ENCODE data around the gene ABLIM3.

Gene ABLIM3

GRCh38 chr5:149156435-149157083 lies 15.3 kb downstream of the ABLIM3 start:
- no peak for TF ChIP-seq ISL1 (CRISPR knock-in tag; IDR thresholded peaks at IDR 0.05)
- TF ChIP-seq ESRRG (CRISPR knock-in tag; IDR thresholded peaks at IDR 0.05): no peak
- no peak for TF ChIP-seq CSRNP3 (CRISPR knock-in tag; IDR thresholded peaks at IDR 0.05)
- TF ChIP-seq, protein P1, sequence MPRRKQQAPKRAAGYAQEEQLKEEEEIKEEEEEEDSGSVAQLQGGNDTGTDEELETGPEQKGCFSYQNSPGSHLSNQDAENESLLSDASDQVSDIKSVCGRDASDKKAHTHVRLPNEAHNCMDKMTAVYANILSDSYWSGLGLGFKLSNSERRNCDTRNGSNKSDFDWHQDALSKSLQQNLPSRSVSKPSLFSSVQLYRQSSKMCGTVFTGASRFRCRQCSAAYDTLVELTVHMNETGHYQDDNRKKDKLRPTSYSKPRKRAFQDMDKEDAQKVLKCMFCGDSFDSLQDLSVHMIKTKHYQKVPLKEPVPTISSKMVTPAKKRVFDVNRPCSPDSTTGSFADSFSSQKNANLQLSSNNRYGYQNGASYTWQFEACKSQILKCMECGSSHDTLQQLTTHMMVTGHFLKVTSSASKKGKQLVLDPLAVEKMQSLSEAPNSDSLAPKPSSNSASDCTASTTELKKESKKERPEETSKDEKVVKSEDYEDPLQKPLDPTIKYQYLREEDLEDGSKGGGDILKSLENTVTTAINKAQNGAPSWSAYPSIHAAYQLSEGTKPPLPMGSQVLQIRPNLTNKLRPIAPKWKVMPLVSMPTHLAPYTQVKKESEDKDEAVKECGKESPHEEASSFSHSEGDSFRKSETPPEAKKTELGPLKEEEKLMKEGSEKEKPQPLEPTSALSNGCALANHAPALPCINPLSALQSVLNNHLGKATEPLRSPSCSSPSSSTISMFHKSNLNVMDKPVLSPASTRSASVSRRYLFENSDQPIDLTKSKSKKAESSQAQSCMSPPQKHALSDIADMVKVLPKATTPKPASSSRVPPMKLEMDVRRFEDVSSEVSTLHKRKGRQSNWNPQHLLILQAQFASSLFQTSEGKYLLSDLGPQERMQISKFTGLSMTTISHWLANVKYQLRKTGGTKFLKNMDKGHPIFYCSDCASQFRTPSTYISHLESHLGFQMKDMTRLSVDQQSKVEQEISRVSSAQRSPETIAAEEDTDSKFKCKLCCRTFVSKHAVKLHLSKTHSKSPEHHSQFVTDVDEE (CRISPR knock-in tag; IDR thresholded peaks at IDR 0.05): no peak
- no peak for TF ChIP-seq ZFP30 (CRISPR knock-in tag; IDR thresholded peaks at IDR 0.05)
- no peak for TF ChIP-seq ZFP3 (CRISPR knock-in tag; IDR thresholded peaks at IDR 0.05)
- no peak for TF ChIP-seq POU6F1 (CRISPR knock-in tag; IDR thresholded peaks at IDR 0.05; ENCODE audit: borderline replicate concordance, low read depth)
- no peak for TF ChIP-seq CSDC2 (CRISPR knock-in tag; IDR thresholded peaks at IDR 0.05)
- no peak for ATAC-seq

- ATAC-seq: no peak
- TF ChIP-seq, protein P2, sequence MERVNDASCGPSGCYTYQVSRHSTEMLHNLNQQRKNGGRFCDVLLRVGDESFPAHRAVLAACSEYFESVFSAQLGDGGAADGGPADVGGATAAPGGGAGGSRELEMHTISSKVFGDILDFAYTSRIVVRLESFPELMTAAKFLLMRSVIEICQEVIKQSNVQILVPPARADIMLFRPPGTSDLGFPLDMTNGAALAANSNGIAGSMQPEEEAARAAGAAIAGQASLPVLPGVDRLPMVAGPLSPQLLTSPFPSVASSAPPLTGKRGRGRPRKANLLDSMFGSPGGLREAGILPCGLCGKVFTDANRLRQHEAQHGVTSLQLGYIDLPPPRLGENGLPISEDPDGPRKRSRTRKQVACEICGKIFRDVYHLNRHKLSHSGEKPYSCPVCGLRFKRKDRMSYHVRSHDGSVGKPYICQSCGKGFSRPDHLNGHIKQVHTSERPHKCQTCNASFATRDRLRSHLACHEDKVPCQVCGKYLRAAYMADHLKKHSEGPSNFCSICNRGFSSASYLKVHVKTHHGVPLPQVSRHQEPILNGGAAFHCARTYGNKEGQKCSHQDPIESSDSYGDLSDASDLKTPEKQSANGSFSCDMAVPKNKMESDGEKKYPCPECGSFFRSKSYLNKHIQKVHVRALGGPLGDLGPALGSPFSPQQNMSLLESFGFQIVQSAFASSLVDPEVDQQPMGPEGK (CRISPR knock-in tag; IDR thresholded peaks at IDR 0.05; ENCODE audit: borderline replicate concordance): no peak
- no peak for TF ChIP-seq ARNTL (CRISPR knock-in tag; IDR thresholded peaks at IDR 0.05; ENCODE audit: borderline replicate concordance, low read depth)
- no peak for TF ChIP-seq POU6F1 (CRISPR knock-in tag; IDR thresholded peaks at IDR 0.05; ENCODE audit: borderline replicate concordance, low read depth)
- TF ChIP-seq TCF4 (CRISPR knock-in tag; IDR thresholded peaks at IDR 0.05; ENCODE audit: borderline replicate concordance): no peak
- no peak for TF ChIP-seq ZNF70 (CRISPR knock-in tag; IDR thresholded peaks at IDR 0.05)
- TF ChIP-seq CSRNP3 (CRISPR knock-in tag; IDR thresholded peaks at IDR 0.05): no peak
- TF ChIP-seq ESRRG (CRISPR knock-in tag; IDR thresholded peaks at IDR 0.05): no peak
Measured at GRCh38 chr5:149157330-149157729, 16.0 kb downstream of the ABLIM3 start.

DNA sequence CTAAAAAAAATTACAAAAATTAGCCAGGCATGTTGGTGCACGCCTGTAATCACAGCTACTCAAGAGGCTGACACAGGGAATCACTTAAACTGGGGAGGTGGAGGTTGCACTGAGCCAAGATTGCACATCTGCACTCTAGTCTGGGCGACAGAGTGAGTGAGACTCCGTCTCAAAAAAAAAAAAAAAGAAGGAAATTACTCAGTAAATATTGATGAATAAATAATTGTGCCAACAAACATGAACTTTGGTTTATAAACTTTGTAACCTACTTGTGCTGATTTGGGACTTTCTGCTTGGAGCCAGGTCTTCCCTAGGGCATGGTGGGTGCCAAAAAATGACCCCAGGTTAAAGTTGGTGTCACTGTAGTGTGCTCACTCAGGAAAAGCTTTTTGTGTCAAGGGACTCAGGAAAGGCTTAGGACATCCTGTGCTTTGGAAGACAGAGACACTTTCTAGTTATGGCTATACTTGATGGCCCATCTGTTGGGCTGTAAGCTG lies 19.0 kb downstream of the ABLIM3 start:
- TF ChIP-seq, protein P1 (CRISPR knock-in tag; IDR thresholded peaks at IDR 0.05): no peak
- TF ChIP-seq ESRRG (CRISPR knock-in tag; IDR thresholded peaks at IDR 0.05) (no peak), POU6F1 (CRISPR knock-in tag; IDR thresholded peaks at IDR 0.05; ENCODE audit: borderline replicate concordance, low read depth) (no peak), ISL1 (CRISPR knock-in tag; IDR thresholded peaks at IDR 0.05) (no peak)
- no peak for ATAC-seq

Measured in SK-N-SH treated with all-trans-retinoic acid at 6 μM for 48 hours (cell line).